HepG2 (cell line): Measurements from ENCODE around the gene PCSK5. TPM values are rescaled to one million over a fixed set of nuclear protein-coding genes. Genes with fewer than 3 reads are reported as not detected.

ENCODE experiments used
- ATAC-seq: fragments of 200-7000 bp; cut with Tn5 transposase; 3 replicates; pipeline ENCODE4 v1.9.1; 2020; ENCODE audit warnings: mild to moderate bottlenecking, moderate library complexity
- BruUV-seq: library from RNA; stranded (reverse); fragments of 400-500 nt; replicated peaks from 2 replicates; lab custom pipeline; 2021; lab: Mats Ljungman, UMichigan
- CTCF ChIA-PET: fragments of 300-600 bp; formaldehyde crosslinking; extraction: SDS; loops from one replicate; lab custom pipeline; 2021; ENCODE audit warnings: low total read pairs, inconsistent platforms, low intra/inter-chr PET ratio; lab: Yijun Ruan, JAX
- POLR2A ChIA-PET: fragments of 350-600 bp; sonication (Branson Sonifier 250); formaldehyde crosslinking; loops from one replicate; lab custom pipeline; 2020; ENCODE audit warnings: antibody characterized with exemption, inconsistent platforms; lab: Yijun Ruan, JAX
- DNase-seq: peaks from one replicate; pipeline ENCODE4 v3.0.0-alpha.2; 2015; ENCODE audit warnings: low spot score
- FAIRE-seq: peaks from 3 replicates; lab custom pipeline; 2011; peaks lifted over from hg19 to GRCh38; lab: Jason Lieb, UNC
- H2AFZ ChIP-seq: one replicate; pipeline ENCODE4 v1.6.1; 2011; ENCODE audit warnings: low read length, inconsistent platforms
- H3K27ac ChIP-seq: fragments of 300-600 bp; 3 replicates; pipeline ENCODE4 v1.8.0; 2011; ENCODE audit warnings: mixed run types, mild to moderate bottlenecking, mixed read lengths, low read length, inconsistent platforms; ENCODE audit not compliant: insufficient read depth; ENCODE audit errors: extremely low read length
- H3K27me3 ChIP-seq, 2 experiments: fragments of 200-600 bp in 1 of 2; 2 replicates in 1 of 2; 3 replicates in 1 of 2; pipeline versions ENCODE4 v1.6.0 to v1.8.0; 2011; ENCODE audit warnings: low read length in 2 of 2, mild to moderate bottlenecking in 2 of 2, moderate library complexity in 2 of 2, inconsistent platforms in 1 of 2; ENCODE audit not compliant: insufficient read depth in 2 of 2, control insufficient read depth in 1 of 2
- H3K36me3 ChIP-seq, 2 experiments: fragments of 200-600 bp in 1 of 2; replicated peaks in 1 of 2; 2 replicates in 1 of 2; 3 replicates in 1 of 2; pipeline versions ENCODE4 v1.5.1 to v1.8.0; 2011; ENCODE audit warnings: low read length in 2 of 2, inconsistent platforms in 1 of 2; ENCODE audit not compliant: insufficient read depth in 2 of 2, control insufficient read depth in 1 of 2
- H3K4me1 ChIP-seq: 2 replicates; pipeline ENCODE4 v1.5.1; 2012; ENCODE audit warnings: low read length, inconsistent platforms; ENCODE audit not compliant: insufficient read depth
- H3K4me2 ChIP-seq: 2 replicates; pipeline ENCODE4 v1.6.0; 2011; ENCODE audit warnings: low read depth, low read length, inconsistent platforms
- H3K4me3 ChIP-seq, 3 experiments: fragments of 200-600 bp in 1 of 3; sonication (generic), shearing (Covaris generic) in 1 of 3; replicated peaks in 1 of 3; 2 replicates each; pipeline ENCODE4 v1.5.1; 2011 to 2016; ENCODE audit warnings: low read length in 3 of 3, inconsistent platforms in 2 of 3, low read depth in 2 of 3, mild to moderate bottlenecking in 2 of 3, control low read depth in 1 of 3, mixed read lengths in 1 of 3; ENCODE audit not compliant: insufficient read depth in 1 of 3
- H3K79me2 ChIP-seq: one replicate; pipeline ENCODE4 v1.6.1; 2011; ENCODE audit warnings: low read length, inconsistent platforms; ENCODE audit not compliant: insufficient read depth
- H3K9ac ChIP-seq: 2 replicates; pipeline ENCODE4 v1.6.0; 2011; ENCODE audit warnings: mild to moderate bottlenecking, low read depth, low read length, inconsistent platforms; ENCODE audit not compliant: insufficient read depth
- H3K9me3 ChIP-seq: 2 replicates; pipeline ENCODE4 v1.5.1; 2012; ENCODE audit warnings: mild to moderate bottlenecking, low read length
- H4K20me1 ChIP-seq: 2 replicates; pipeline ENCODE4 v1.6.0; 2011; ENCODE audit warnings: inconsistent platforms, mild to moderate bottlenecking, low read length, moderate library complexity; ENCODE audit not compliant: insufficient read depth
- CHD4 ChIP-seq: fragments of 200-600 bp; sonication (generic); IDR thresholded peaks from 2 replicates; pipeline ENCODE4 v1.7.0; 2017; ENCODE audit warnings: mild to moderate bottlenecking, low read length, borderline replicate concordance
- HHEX ChIP-seq: IDR thresholded peaks from 2 replicates; pipeline ENCODE4 v1.6.1; 2016; ENCODE audit warnings: control low read depth
- KAT7 ChIP-seq: IDR thresholded peaks from 2 replicates; pipeline ENCODE4 v1.6.1; 2018; ENCODE audit warnings: borderline replicate concordance, missing compliant biosample characterization
- NR2F1 ChIP-seq, 2 experiments: fragments of 450-650 bp in 1 of 2; formaldehyde crosslinking in 1 of 2; IDR thresholded peaks; 2 replicates each; pipeline versions ENCODE4 v1.5.0 to v1.6.1; 2016 to 2020; ENCODE audit warnings: mild to moderate bottlenecking in 1 of 2, missing compliant biosample characterization in 1 of 2, missing genetic modification reagents in 1 of 2, moderate library complexity in 1 of 2
- SALL2 ChIP-seq: sonication (generic); formaldehyde crosslinking; IDR thresholded peaks from 2 replicates; pipeline ENCODE4 v1.8.1; 2023; ENCODE audit warnings: mild to moderate bottlenecking, missing genetic modification reagents, inconsistent platforms
- SNRNP70 ChIP-seq: fragments of 200-400 bp; formaldehyde crosslinking; IDR thresholded peaks from 2 replicates; pipeline ENCODE4 v1.6.1; 2017; ENCODE audit warnings: mild to moderate bottlenecking, low read depth, low read length, moderate library complexity
- ZNF124 ChIP-seq: sonication (generic); formaldehyde crosslinking; IDR thresholded peaks from 2 replicates; pipeline ENCODE4 v1.4.0; 2020; ENCODE audit warnings: missing genetic modification reagents
- ZNF180 ChIP-seq: sonication (generic); formaldehyde crosslinking; IDR thresholded peaks from 2 replicates; pipeline ENCODE4 v1.4.0; 2020; ENCODE audit warnings: low read depth, missing genetic modification reagents, borderline replicate concordance
- ZNF331 ChIP-seq: sonication (generic); formaldehyde crosslinking; IDR thresholded peaks from 2 replicates; pipeline ENCODE4 v1.4.0; 2020; ENCODE audit warnings: missing genetic modification reagents
- ZNF558 ChIP-seq: sonication (generic); formaldehyde crosslinking; IDR thresholded peaks from 2 replicates; pipeline ENCODE4 v1.9.0; 2022; ENCODE audit warnings: mild to moderate bottlenecking, missing genetic modification reagents, borderline replicate concordance
- WGBS: methylation state at CpG from one replicate; pipeline ENCODE4 v1.1.6; 2017; ENCODE audit warnings: low lambda C conversion rate; 5-methylcytosine and 5-hydroxymethylcytosine counted together
- in situ Hi-C: cut with HindIII; loops from 2 replicates; pipeline ENCODE4 v1.10.0; 2017; ENCODE audit warnings: low pct_unique_long_range_greater_than_20kb; ENCODE audit not compliant: extremely low pct_ligation_motif_present
- intact Hi-C: fragments of 100-400 bp; cut with micrococcal nuclease; formaldehyde crosslinking; loops from one replicate; pipeline ENCODE4 v1.10.0; 2022; ENCODE audit not compliant: unreplicated experiment
- polyA plus RNA-seq, 8 experiments: library from polyadenylated mRNA; depleted of rRNA in 3 of 8; stranded (reverse) in 7 of 8; unstranded in 1 of 8; fragments of >200 nt; fragmentation: Illumina TruSeq in 4 of 8; extraction: Trizol in 4 of 8; gene quantifications; 2 replicates each; pipeline versions ENCODE4 v1.2.1 to v1.2.3, GENCODE V29; 2011 to 2016; ENCODE audit warnings: low read depth in 4 of 8, missing spikeins in 1 of 8, mixed read lengths in 1 of 8; ENCODE audit not compliant: insufficient read depth in 1 of 8
- total RNA-seq, 5 experiments: library from RNA; depleted of rRNA; stranded (reverse); fragments of >200 nt; fragmentation: Illumina TruSeq; extraction: Trizol; gene quantifications; 2 replicates each; pipeline ENCODE4 v1.2.3, GENCODE V29; 2016; ENCODE audit warnings: low read depth in 1 of 5
- TF ChIP-seq, protein P1 (sequence below): sonication (generic); formaldehyde crosslinking; IDR thresholded peaks from 2 replicates; pipeline ENCODE4 v1.8.0; 2022; ENCODE audit warnings: missing genetic modification reagents, mild to moderate bottlenecking, borderline replicate concordance
- TF ChIP-seq, protein P2 (sequence below): sonication (generic); formaldehyde crosslinking; IDR thresholded peaks from 2 replicates; pipeline ENCODE4 v1.8.0; 2022; ENCODE audit warnings: mild to moderate bottlenecking, missing genetic modification reagents, borderline replicate concordance
- TF ChIP-seq, protein P3 (sequence below): sonication (generic); formaldehyde crosslinking; IDR thresholded peaks from 2 replicates; pipeline ENCODE4 v1.5.1; 2020; ENCODE audit warnings: missing genetic modification reagents, mild to moderate bottlenecking, borderline replicate concordance
- TF ChIP-seq, protein P4 (sequence below): sonication (generic); formaldehyde crosslinking; IDR thresholded peaks from 2 replicates; pipeline ENCODE4 v1.8.0; 2023; ENCODE audit warnings: mild to moderate bottlenecking, missing genetic modification reagents

Gene PCSK5
- total and polyA plus RNA-seq, 2 of the 13 experiments (the other 11 are each of a cell fraction or from before 2014, with no cell fraction given), result 0.55 to 0.66 TPM

DNA sequence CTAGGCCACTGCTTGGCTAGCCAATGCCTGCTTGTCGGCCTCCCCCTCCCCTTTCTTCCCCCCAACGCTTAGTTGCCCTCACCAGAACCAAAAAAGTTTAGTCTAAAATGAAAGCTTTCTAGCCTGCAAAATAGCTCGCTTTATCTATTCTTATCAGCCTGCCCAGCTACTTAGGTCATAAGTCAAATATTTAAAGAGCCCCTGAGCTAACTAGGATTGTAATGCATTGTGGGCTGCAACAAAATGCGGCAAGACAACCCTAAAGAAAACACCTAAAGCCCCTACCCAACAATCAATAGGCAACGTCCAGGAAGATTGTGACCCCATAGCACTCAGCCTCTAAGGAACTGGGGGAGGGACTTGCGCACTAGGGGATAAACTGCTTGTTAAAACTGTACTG, 38.6 kb upstream of the PCSK5 start:
- Histone ChIP-seq H2AFZ (no peak overlapping the region), H3K4me2 (no peak overlapping the region), H3K9me3 (no peaks in the 10 kb centered on the region), H4K20me1 (no peaks in the 10 kb centered on the region), H3K27ac (no peak overlapping the region), H3K27me3 (no peaks in the 10 kb centered on the region), H3K4me1 (no peaks in the 10 kb centered on the region), H3K36me3 (no peaks in the 10 kb centered on the region), H3K4me3 (no peak overlapping the region), H3K9ac (no peak overlapping the region), H3K79me2 (no peaks in the 10 kb centered on the region)
- FAIRE-seq (no peak), DNase-seq (no peak), ATAC-seq (no peak)
- intact Hi-C loops, result no loop called here
- no TSS peak for BruUV-seq
- CTCF ChIA-PET, result no interaction called here
- in situ Hi-C loops, result no loop called here
- POLR2A ChIA-PET, result no interaction called here
- 8% methylated on average over 6 of the region's 6 CpGs for WGBS
- TF ChIP-seq NR2F1 (CRISPR knock-in tag; IDR thresholded peaks at IDR 0.05) (no peak), ZNF180 (no peak), HHEX (no peak), KAT7 (CRISPR knock-in tag) (no peak), CHD4 (no peak), SNRNP70 (no peak), ZNF558 (no peak), SALL2 (CRISPR knock-in tag) (no peak), ZNF331 (CRISPR knock-in tag) (no peak), ZNF124 (CRISPR knock-in tag) (no peak)
- TF ChIP-seq, protein P1, sequence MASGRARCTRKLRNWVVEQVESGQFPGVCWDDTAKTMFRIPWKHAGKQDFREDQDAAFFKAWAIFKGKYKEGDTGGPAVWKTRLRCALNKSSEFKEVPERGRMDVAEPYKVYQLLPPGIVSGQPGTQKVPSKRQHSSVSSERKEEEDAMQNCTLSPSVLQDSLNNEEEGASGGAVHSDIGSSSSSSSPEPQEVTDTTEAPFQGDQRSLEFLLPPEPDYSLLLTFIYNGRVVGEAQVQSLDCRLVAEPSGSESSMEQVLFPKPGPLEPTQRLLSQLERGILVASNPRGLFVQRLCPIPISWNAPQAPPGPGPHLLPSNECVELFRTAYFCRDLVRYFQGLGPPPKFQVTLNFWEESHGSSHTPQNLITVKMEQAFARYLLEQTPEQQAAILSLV (CRISPR knock-in tag), result no peak
- TF ChIP-seq, protein P2, sequence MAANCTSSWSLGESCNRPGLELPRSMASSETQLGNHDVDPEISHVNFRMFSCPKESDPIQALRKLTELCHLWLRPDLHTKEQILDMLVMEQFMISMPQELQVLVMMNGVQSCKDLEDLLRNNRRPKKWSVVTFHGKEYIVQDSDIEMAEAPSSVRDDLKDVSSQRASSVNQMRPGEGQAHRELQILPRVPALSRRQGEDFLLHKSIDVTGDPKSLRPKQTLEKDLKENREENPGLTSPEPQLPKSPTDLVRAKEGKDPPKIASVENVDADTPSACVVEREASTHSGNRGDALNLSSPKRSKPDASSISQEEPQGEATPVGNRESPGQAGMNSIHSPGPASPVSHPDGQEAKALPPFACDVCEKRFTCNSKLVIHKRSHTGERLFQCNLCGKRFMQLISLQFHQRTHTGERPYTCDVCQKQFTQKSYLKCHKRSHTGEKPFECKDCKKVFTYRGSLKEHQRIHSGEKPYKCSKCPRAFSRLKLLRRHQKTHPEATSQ, result no peak
- TF ChIP-seq, protein P3, sequence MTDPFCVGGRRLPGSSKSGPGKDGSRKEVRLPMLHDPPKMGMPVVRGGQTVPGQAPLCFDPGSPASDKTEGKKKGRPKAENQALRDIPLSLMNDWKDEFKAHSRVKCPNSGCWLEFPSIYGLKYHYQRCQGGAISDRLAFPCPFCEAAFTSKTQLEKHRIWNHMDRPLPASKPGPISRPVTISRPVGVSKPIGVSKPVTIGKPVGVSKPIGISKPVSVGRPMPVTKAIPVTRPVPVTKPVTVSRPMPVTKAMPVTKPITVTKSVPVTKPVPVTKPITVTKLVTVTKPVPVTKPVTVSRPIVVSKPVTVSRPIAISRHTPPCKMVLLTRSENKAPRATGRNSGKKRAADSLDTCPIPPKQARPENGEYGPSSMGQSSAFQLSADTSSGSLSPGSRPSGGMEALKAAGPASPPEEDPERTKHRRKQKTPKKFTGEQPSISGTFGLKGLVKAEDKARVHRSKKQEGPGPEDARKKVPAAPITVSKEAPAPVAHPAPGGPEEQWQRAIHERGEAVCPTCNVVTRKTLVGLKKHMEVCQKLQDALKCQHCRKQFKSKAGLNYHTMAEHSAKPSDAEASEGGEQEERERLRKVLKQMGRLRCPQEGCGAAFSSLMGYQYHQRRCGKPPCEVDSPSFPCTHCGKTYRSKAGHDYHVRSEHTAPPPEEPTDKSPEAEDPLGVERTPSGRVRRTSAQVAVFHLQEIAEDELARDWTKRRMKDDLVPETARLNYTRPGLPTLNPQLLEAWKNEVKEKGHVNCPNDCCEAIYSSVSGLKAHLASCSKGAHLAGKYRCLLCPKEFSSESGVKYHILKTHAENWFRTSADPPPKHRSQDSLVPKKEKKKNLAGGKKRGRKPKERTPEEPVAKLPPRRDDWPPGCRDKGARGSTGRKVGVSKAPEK (CRISPR knock-in tag), result no peak
- TF ChIP-seq, protein P4, sequence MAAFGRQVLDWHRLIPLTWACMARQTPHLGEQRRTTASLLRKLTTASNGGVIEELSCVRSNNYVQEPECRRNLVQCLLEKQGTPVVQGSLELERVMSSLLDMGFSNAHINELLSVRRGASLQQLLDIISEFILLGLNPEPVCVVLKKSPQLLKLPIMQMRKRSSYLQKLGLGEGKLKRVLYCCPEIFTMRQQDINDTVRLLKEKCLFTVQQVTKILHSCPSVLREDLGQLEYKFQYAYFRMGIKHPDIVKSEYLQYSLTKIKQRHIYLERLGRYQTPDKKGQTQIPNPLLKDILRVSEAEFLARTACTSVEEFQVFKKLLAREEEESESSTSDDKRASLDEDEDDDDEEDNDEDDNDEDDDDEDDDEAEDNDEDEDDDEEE (CRISPR knock-in tag), result no peak
